ENCODE data around the gene TMED4. TPM values are rescaled to one million over a fixed set of nuclear protein-coding genes. Genes with fewer than 3 reads are reported as not detected.

Gene TMED4
- total RNA-seq, 1 experiment from 2014 or later, result 67.3 TPM

DNA sequence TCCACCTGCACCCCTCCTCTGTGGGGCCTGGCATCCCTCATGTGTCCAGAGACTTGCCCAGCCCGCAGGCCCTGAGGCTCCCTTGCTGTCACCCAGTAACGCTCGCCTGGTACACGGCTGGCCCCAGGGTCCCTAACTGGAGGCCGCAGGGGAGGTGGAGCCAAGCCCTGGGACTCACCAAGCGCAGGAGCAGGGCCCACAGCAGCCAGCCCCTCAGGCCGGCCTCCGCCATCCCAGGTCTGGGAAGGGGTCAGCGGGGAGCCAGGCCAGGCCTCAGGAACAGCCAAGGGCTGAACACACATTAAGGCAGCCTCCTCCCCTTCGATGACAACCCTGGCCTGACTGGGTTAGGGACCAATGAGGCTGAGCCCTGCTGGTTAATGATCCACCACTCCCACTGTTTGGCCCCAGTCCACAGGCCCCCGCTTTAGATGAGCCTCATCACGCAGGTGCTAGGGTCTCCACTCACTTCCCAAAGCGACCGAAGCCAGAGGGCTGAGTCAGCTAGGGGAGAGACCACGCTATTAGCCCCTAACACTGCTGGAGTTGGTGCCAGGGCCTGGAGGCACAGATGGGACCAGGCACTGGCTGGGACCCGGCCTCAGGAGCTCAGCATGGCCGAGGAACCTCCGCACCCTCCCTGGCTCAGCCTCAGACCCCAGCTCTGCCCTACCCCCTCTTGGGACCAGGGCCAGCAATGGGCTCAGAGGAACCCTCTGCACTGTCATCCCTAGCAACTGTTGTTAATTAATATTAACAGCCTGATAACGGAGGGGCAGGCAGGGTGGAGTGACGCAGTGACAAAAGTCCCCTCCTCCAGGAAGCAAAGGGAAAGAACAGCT is 40.8 kb downstream of the TMED4 start, which contains the start of gene NPC1L1:
TSS of gene NPC1L1 (minus strand) at position 303 of the 842 bp plus-strand sequence. CDS start at position 232, 71 bp downstream.
- no peaks in the 10 kb centered on the region for H3K36me3 ChIP-seq (ENCODE audit: control insufficient read depth in 1 of 2, insufficient read depth in 2 of 2, low read length in 2 of 2)
- TF ChIP-seq SP1 (IDR thresholded peaks at IDR 0.05; ENCODE audit: low read depth) (no peak), SIN3A (IDR thresholded peaks at IDR 0.05; ENCODE audit: low read depth) (no peak), SRF (IDR thresholded peaks at IDR 0.05; ENCODE audit: low read depth) (no peak), FOSL1 (IDR thresholded peaks at IDR 0.05; ENCODE audit: low read depth) (no peak), JUND (IDR thresholded peaks at IDR 0.05) (no peak), EZH2 (IDR thresholded peaks at IDR 0.05) (no peak), TCF7L2 (IDR thresholded peaks at IDR 0.05; ENCODE audit: borderline replicate concordance, extremely low read depth, insufficient read depth, insufficient read length) (no peak), ZBTB33 (IDR thresholded peaks at IDR 0.05; ENCODE audit: extremely low read depth, insufficient replicate concordance, low read length) (no peak), CBX3 (IDR thresholded peaks at IDR 0.05; ENCODE audit: low read depth) (no peak), EZH2phosphoT487 (IDR thresholded peaks at IDR 0.05; ENCODE audit: borderline replicate concordance) (no peak), POLR2A (IDR thresholded peaks at IDR 0.05; ENCODE audit: borderline replicate concordance, extremely low read depth, insufficient read depth, insufficient read length) (no peak), EGR1 (IDR thresholded peaks at IDR 0.05; ENCODE audit: low read depth) (no peak), REST (IDR thresholded peaks at IDR 0.05; ENCODE audit: low read depth) (no peak), CEBPB (IDR thresholded peaks at IDR 0.05; ENCODE audit: low read depth) (no peak), ZFX (IDR thresholded peaks at IDR 0.05) (no peak)
- TF ChIP-seq, protein P1, sequence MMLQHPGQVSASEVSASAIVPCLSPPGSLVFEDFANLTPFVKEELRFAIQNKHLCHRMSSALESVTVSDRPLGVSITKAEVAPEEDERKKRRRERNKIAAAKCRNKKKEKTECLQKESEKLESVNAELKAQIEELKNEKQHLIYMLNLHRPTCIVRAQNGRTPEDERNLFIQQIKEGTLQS (IDR thresholded peaks at IDR 0.05), result no peak
- TF ChIP-seq, protein P2, sequence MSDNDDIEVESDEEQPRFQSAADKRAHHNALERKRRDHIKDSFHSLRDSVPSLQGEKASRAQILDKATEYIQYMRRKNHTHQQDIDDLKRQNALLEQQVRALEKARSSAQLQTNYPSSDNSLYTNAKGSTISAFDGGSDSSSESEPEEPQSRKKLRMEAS (IDR thresholded peaks at IDR 0.05), result no peak
- TF ChIP-seq, protein P3, sequence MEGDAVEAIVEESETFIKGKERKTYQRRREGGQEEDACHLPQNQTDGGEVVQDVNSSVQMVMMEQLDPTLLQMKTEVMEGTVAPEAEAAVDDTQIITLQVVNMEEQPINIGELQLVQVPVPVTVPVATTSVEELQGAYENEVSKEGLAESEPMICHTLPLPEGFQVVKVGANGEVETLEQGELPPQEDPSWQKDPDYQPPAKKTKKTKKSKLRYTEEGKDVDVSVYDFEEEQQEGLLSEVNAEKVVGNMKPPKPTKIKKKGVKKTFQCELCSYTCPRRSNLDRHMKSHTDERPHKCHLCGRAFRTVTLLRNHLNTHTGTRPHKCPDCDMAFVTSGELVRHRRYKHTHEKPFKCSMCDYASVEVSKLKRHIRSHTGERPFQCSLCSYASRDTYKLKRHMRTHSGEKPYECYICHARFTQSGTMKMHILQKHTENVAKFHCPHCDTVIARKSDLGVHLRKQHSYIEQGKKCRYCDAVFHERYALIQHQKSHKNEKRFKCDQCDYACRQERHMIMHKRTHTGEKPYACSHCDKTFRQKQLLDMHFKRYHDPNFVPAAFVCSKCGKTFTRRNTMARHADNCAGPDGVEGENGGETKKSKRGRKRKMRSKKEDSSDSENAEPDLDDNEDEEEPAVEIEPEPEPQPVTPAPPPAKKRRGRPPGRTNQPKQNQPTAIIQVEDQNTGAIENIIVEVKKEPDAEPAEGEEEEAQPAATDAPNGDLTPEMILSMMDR (IDR thresholded peaks at IDR 0.05 in 2 of 3, conservative IDR thresholded peaks at IDR 0.05 in 1 of 3; ENCODE audit: borderline replicate concordance in 1 of 3, insufficient read depth in 1 of 3, low read depth in 2 of 3, low read length in 2 of 3), result no peak
- H3K9me2 ChIP-seq (ENCODE audit: insufficient read depth), result no peaks in the 10 kb centered on the region
- ChIA-PET RAD21 (ENCODE audit: low non-redundant PET in 1 of 2, low total read pairs in 2 of 2, uncharacterized antibody in 2 of 2, unreplicated experiment in 2 of 2) (no interaction called here), POLR2A (no interaction called here), CTCF (no interaction called here)
- H3K27ac ChIP-seq (ENCODE audit: low read depth, low read length), result no peak within 1 kb of the TSS
- H2AFZ ChIP-seq (ENCODE audit: low read depth, low read length, poor library complexity, severe bottlenecking), result no peak within 1 kb of the TSS
- intact Hi-C loops (cut with micrococcal nuclease), result no loop called here
- H3K27me3 ChIP-seq (ENCODE audit: insufficient read depth, low read length), result no peaks in the 10 kb centered on the region
- H3K4me3 ChIP-seq (replicated peaks in 1 of 2; ENCODE audit: low read depth in 1 of 2, low read length in 2 of 2), result no peak within 1 kb of the TSS
- no TSS peak for BruUV-seq (replicated peaks)
- no peaks in the 10 kb centered on the region for H3K79me2 ChIP-seq (ENCODE audit: insufficient read depth, low read length)
- no peak for ATAC-seq
- peaks cover 11% of the 10 kb centered on the region in 2 experiments for H3K4me1 ChIP-seq (ENCODE audit: control insufficient read depth in 1 of 2, insufficient read depth in 2 of 2, low read length in 2 of 2)
- H3K9ac ChIP-seq (ENCODE audit: low read length), result no peak within 1 kb of the TSS
- H3K4me2 ChIP-seq (ENCODE audit: low read length), result no peak within 1 kb of the TSS
- H3K9me3 ChIP-seq (ENCODE audit: control insufficient read depth in 1 of 2, insufficient read depth in 1 of 2, low read depth in 1 of 2, low read length in 2 of 2), result no peaks in the 10 kb centered on the region
- H4K20me1 ChIP-seq (ENCODE audit: insufficient read depth), result no peaks in the 10 kb centered on the region
- DNase-seq (ENCODE audit: low read depth, low spot score), result no peak
